H1 (cell line): ENCODE results near the gene HSH2D. TPM values are rescaled to one million over a fixed set of nuclear protein-coding genes. Genes with fewer than 3 reads are reported as not detected.

Experiments
- NRF1 ChIP-seq: IDR thresholded peaks from 2 replicates; pipeline ENCODE4 v1.6.1; 2011; ENCODE audit warnings: mild to moderate bottlenecking, low read depth, low read length, improper control_type of control experiment
- PHF8 ChIP-seq: fragments of 200-600 bp; sonication (generic); conservative IDR thresholded peaks from 2 replicates; pipeline ENCODE4 v1.7.1; 2012; ENCODE audit warnings: low read depth, mild to moderate bottlenecking, inconsistent platforms, low read length, moderate library complexity
- TBP ChIP-seq: IDR thresholded peaks from 2 replicates; pipeline ENCODE4 v1.6.1; 2011; ENCODE audit warnings: low read depth, low read length, improper control_type of control experiment
- polyA plus RNA-seq, 7 experiments: library from polyadenylated mRNA; depleted of rRNA in 3 of 7; stranded (reverse) in 5 of 7; unstranded in 2 of 7; fragments of >200 nt in 5 of 7; fragments of 200-250 nt in 2 of 7; gene quantifications; 1 replicate in 5 of 7; 2 replicates in 1 of 7; 4 replicates in 1 of 7; pipeline versions ENCODE4 v1.2.1 to v1.2.3, GENCODE V29; 2011 to 2013; ENCODE audit warnings: missing spikeins in 2 of 7, mixed read lengths in 2 of 7
- total RNA-seq: library from RNA; stranded (reverse); fragmentation: NEBNext Ultra II Directional; extraction: Animal tissue kit (Norgen Biotek cat#: 25700); gene quantifications from 2 replicates; pipeline ENCODE4 v1.2.1, GENCODE V29; 2021
- TF ChIP-seq, protein P1 (sequence below): fragments of 300-600 bp; sonication (generic); IDR thresholded peaks from 2 replicates; pipeline ENCODE4 v1.7.1; 2012; ENCODE audit warnings: low read length, moderate library complexity, mild to moderate bottlenecking, inconsistent platforms; ENCODE audit not compliant: insufficient replicate concordance
- TF ChIP-seq, protein P2 (sequence below): IDR thresholded peaks from 2 replicates; pipeline ENCODE4 v1.6.1; 2012; ENCODE audit warnings: low read length, inconsistent platforms

Gene HSH2D
- total and polyA plus RNA-seq, 2 of the 8 experiments (the other 6 are each of a cell fraction or from before 2014, with no cell fraction given): 0.67 to 1.6 TPM

DNA sequence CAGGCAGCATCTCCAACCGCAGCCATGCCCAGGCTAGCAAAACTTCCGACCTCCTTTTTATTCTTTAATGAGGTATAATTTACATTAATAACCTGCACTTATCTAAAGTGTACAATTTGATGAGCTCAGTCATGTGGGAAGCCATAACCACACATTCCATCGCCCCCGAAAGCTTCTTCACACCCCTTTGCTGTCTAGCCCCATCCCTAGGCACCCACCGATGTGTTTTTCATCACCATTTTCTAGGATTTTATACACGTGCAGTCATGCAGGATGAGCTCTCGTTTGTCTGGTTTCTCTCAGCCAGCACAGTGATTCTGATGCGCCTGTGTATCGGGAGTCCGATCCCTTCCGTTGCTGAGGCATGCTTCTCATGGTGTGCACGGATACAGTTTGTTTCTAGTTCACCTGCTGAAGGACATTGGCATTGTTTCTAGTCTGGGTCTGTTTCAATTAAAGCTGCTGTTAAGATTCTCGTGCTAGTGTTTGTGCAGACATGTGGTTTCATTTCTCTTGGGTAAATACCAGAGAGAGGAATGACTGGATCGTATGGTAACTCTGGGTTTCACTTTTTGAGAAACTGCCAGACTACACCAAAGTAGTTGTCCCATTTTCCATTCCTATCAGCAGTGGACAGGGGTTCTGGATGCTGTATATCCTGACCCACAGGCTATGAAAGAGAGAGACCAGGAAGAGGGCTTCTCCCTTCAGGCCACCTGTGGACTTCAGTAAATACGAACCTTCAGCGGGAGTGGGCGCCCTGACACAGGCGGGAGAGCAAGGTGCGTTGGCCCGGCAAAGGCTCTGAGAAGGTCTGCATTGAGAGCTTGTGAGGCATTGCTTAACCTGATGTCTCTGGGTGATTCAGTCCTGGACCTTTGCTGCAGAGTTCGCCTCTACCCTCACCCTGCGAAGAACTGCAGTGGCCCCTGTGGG lies 59.1 kb downstream of the HSH2D start (continued):
- TF ChIP-seq, protein P1, sequence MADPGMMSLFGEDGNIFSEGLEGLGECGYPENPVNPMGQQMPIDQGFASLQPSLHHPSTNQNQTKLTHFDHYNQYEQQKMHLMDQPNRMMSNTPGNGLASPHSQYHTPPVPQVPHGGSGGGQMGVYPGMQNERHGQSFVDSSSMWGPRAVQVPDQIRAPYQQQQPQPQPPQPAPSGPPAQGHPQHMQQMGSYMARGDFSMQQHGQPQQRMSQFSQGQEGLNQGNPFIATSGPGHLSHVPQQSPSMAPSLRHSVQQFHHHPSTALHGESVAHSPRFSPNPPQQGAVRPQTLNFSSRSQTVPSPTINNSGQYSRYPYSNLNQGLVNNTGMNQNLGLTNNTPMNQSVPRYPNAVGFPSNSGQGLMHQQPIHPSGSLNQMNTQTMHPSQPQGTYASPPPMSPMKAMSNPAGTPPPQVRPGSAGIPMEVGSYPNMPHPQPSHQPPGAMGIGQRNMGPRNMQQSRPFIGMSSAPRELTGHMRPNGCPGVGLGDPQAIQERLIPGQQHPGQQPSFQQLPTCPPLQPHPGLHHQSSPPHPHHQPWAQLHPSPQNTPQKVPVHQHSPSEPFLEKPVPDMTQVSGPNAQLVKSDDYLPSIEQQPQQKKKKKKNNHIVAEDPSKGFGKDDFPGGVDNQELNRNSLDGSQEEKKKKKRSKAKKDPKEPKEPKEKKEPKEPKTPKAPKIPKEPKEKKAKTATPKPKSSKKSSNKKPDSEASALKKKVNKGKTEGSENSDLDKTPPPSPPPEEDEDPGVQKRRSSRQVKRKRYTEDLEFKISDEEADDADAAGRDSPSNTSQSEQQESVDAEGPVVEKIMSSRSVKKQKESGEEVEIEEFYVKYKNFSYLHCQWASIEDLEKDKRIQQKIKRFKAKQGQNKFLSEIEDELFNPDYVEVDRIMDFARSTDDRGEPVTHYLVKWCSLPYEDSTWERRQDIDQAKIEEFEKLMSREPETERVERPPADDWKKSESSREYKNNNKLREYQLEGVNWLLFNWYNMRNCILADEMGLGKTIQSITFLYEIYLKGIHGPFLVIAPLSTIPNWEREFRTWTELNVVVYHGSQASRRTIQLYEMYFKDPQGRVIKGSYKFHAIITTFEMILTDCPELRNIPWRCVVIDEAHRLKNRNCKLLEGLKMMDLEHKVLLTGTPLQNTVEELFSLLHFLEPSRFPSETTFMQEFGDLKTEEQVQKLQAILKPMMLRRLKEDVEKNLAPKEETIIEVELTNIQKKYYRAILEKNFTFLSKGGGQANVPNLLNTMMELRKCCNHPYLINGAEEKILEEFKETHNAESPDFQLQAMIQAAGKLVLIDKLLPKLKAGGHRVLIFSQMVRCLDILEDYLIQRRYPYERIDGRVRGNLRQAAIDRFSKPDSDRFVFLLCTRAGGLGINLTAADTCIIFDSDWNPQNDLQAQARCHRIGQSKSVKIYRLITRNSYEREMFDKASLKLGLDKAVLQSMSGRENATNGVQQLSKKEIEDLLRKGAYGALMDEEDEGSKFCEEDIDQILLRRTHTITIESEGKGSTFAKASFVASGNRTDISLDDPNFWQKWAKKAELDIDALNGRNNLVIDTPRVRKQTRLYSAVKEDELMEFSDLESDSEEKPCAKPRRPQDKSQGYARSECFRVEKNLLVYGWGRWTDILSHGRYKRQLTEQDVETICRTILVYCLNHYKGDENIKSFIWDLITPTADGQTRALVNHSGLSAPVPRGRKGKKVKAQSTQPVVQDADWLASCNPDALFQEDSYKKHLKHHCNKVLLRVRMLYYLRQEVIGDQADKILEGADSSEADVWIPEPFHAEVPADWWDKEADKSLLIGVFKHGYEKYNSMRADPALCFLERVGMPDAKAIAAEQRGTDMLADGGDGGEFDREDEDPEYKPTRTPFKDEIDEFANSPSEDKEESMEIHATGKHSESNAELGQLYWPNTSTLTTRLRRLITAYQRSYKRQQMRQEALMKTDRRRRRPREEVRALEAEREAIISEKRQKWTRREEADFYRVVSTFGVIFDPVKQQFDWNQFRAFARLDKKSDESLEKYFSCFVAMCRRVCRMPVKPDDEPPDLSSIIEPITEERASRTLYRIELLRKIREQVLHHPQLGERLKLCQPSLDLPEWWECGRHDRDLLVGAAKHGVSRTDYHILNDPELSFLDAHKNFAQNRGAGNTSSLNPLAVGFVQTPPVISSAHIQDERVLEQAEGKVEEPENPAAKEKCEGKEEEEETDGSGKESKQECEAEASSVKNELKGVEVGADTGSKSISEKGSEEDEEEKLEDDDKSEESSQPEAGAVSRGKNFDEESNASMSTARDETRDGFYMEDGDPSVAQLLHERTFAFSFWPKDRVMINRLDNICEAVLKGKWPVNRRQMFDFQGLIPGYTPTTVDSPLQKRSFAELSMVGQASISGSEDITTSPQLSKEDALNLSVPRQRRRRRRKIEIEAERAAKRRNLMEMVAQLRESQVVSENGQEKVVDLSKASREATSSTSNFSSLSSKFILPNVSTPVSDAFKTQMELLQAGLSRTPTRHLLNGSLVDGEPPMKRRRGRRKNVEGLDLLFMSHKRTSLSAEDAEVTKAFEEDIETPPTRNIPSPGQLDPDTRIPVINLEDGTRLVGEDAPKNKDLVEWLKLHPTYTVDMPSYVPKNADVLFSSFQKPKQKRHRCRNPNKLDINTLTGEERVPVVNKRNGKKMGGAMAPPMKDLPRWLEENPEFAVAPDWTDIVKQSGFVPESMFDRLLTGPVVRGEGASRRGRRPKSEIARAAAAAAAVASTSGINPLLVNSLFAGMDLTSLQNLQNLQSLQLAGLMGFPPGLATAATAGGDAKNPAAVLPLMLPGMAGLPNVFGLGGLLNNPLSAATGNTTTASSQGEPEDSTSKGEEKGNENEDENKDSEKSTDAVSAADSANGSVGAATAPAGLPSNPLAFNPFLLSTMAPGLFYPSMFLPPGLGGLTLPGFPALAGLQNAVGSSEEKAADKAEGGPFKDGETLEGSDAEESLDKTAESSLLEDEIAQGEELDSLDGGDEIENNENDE: no peak
- TF ChIP-seq, protein P2, sequence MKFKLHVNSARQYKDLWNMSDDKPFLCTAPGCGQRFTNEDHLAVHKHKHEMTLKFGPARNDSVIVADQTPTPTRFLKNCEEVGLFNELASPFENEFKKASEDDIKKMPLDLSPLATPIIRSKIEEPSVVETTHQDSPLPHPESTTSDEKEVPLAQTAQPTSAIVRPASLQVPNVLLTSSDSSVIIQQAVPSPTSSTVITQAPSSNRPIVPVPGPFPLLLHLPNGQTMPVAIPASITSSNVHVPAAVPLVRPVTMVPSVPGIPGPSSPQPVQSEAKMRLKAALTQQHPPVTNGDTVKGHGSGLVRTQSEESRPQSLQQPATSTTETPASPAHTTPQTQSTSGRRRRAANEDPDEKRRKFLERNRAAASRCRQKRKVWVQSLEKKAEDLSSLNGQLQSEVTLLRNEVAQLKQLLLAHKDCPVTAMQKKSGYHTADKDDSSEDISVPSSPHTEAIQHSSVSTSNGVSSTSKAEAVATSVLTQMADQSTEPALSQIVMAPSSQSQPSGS: no peak
- TF ChIP-seq NRF1 (no peak), TBP (no peak), PHF8 (no peak)
